Stimulated activated naive CD4-positive, alpha-beta T cell (primary cell): ENCODE results near the gene ZNF235.
"Not testable (repeated sequence)": the region's sequence is repeated elsewhere in the genome, so short reads cannot be mapped to it uniquely, and the experiment has no call there.

Experiments used
- DNase-seq, 6 experiments: peaks; one replicate each; lab custom pipeline; 2025; lab: John Stamatoyannopoulos, UW

ZNF235 gene

DNA sequence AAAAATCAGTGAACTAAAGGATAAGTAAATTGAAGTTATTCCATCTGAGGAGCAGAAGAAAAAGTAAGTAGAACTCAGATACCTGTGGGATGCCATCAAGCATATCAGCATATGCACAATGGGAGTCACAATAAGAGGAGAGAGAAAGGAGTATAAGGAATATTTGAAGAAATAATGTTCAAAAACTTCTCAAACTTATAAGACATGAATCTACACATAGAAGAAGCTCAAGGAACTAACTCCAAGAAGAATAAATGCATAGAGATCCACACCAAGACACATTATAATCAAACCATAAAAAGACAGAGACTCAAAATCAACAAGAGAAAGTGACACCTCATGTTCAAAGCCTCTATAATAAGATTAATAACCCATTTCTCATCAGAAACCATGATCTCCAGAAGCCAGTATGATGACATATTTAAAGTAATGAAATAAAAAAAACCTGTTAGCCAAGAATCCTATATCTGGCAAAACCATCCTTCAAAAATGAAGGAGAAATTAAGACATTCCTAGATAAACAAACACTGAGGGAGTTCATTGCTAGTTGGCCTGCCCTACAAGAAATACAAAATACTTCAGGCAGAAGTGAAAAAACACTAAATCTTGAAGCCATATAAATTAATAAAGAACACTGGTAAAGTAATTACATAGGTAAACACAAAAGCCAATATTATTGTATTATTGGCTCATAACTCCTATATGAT, 49.0 kb downstream of the ZNF235 start:
- no peak for DNase-seq

DNA sequence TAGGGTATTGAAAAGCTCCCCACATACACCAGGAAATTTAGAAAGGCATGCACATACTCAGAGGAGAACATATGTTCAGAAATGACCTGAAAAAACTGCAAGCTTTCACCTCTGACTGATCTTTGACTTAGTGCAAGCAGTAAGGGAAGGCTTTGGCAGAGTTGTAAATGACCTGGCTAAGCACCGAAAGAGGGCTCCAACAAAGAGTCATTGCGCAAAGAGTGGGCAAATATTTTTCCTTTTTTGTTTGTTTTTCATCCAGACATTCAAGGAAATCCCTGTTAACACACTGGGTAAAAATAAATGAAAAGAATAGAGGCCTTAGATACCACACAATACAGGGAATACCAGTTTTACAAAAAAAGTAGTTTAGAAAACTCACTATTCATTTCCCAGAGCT, 50.3 kb downstream of the ZNF235 start:
- DNase-seq, result no peak

- DNase-seq, result not testable (repeated sequence)
These were observed 51.4 kb downstream of the ZNF235 start for GRCh38 chr19:44253392-44253791.

DNA sequence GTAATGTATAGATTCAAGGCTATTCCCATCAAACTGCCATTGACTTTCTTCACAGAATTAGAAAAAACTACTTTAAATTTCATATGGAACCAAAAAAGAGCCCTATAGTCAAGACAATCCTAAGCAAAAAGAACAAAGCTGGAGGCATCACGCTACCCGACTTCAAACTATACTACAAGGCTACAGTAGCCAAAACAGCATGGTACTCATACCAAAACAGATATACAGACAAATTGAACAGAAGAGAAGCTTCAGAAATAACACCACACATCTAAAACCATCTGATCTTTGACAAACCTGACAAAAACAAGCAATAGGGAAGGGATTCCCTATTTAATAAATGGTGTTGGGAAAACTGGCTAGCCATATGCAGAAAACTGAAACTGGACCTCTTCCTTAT, 52.5 kb downstream of the ZNF235 start:
- DNase-seq, result not testable (repeated sequence)

- no peak for DNase-seq
These were observed 68.4 kb downstream of the ZNF235 start for GRCh38 chr19:44236384-44236783.
